HCT116 (cell line): ENCODE data around the gene THSD7B. TPM values are rescaled to one million over a fixed set of nuclear protein-coding genes. Genes with fewer than 3 reads are reported as not detected.

Experiments
- ATAC-seq: fragments of 200-7000 bp; cut with Tn5 transposase; 2 replicates; pipeline ENCODE4 v1.9.1; 2020; ENCODE audit warnings: mild to moderate bottlenecking, moderate library complexity
- BruUV-seq: library from RNA; stranded (reverse); fragments of 400-500 nt; replicated peaks from 2 replicates; lab custom pipeline; 2021; lab: Mats Ljungman, UMichigan
- CTCF ChIA-PET: fragments of 300-600 bp; sonication (Branson Sonifier 250); formaldehyde crosslinking; loops from one replicate; lab custom pipeline; 2021; ENCODE audit warnings: antibody characterized with exemption; lab: Charles Lee
- POLR2A ChIA-PET: fragments of 300-600, 350-600 bp; sonication (Branson Sonifier 250); formaldehyde crosslinking; loops from one replicate; lab custom pipeline; 2021; ENCODE audit warnings: antibody characterized with exemption; lab: Charles Lee
- RAD21 ChIA-PET, 2 experiments: fragments of 300-600 bp; sonication (Branson Sonifier 250); formaldehyde crosslinking; loops; one replicate each; lab custom pipeline; 2023; ENCODE audit warnings: low total read pairs in 2 of 2; ENCODE audit not compliant: uncharacterized antibody in 2 of 2, unreplicated experiment in 2 of 2, low non-redundant PET in 1 of 2; lab: Charles Lee
- DNase-seq: peaks from one replicate; pipeline ENCODE4 v3.0.0-alpha.2; 2010; ENCODE audit warnings: low read depth, low spot score
- H2AFZ ChIP-seq: fragments of 200-600 bp; shearing (Covaris generic), sonication (generic); 2 replicates; pipeline ENCODE4 v1.6.1; 2017; ENCODE audit warnings: low read depth, mixed run types, mixed read lengths, antibody characterized with exemption, low read length; ENCODE audit not compliant: poor library complexity, severe bottlenecking
- H3K27ac ChIP-seq: 2 replicates; pipeline ENCODE4 v1.5.1; 2012; ENCODE audit warnings: low read depth, low read length
- H3K27me3 ChIP-seq: fragments of 200-600 bp; sonication (generic); 2 replicates; pipeline ENCODE4 v1.6.1; 2016; ENCODE audit warnings: mixed run types, low read length, mixed read lengths; ENCODE audit not compliant: insufficient read depth
- H3K36me3 ChIP-seq, 2 experiments: fragments of 200-500 bp in 1 of 2; fragments of 200-600 bp in 1 of 2; sonication (Bioruptor generic) in 1 of 2; sonication (generic) in 1 of 2; 2 replicates each; pipeline versions ENCODE4 v1.5.1 to v1.6.1; 2014 to 2016; ENCODE audit warnings: low read length in 2 of 2, inconsistent platforms in 1 of 2, mixed read lengths in 1 of 2, mixed run types in 1 of 2; ENCODE audit not compliant: insufficient read depth in 2 of 2, control insufficient read depth in 1 of 2
- H3K4me1 ChIP-seq, 2 experiments: fragments of 200-600 bp in 1 of 2; sonication (generic) in 1 of 2; 2 replicates each; pipeline versions ENCODE4 v1.5.1 to v1.6.1; 2012 to 2017; ENCODE audit warnings: low read length in 2 of 2, inconsistent platforms in 1 of 2, mild to moderate bottlenecking in 1 of 2, mixed read lengths in 1 of 2, mixed run types in 1 of 2, moderate library complexity in 1 of 2; ENCODE audit not compliant: insufficient read depth in 2 of 2, control insufficient read depth in 1 of 2
- H3K4me2 ChIP-seq: fragments of 200-600 bp; sonication (generic); 2 replicates; pipeline ENCODE4 v1.6.1; 2017; ENCODE audit warnings: mixed run types, low read length, mixed read lengths
- H3K4me3 ChIP-seq, 2 experiments: fragments of 200-600 bp in 1 of 2; sonication (generic) in 1 of 2; replicated peaks in 1 of 2; 2 replicates each; pipeline ENCODE4 v1.5.1; 2011 to 2016; ENCODE audit warnings: low read length in 2 of 2, control low read depth in 1 of 2, low read depth in 1 of 2, mild to moderate bottlenecking in 1 of 2, mixed read lengths in 1 of 2, mixed run types in 1 of 2
- H3K79me2 ChIP-seq: fragments of 200-600 bp; sonication (generic); 2 replicates; pipeline ENCODE4 v1.6.1; 2017; ENCODE audit warnings: mild to moderate bottlenecking, mixed run types, low read length, moderate library complexity, mixed read lengths; ENCODE audit not compliant: insufficient read depth
- H3K9ac ChIP-seq: fragments of 200-600 bp; sonication (generic); 2 replicates; pipeline ENCODE4 v1.6.1; 2016; ENCODE audit warnings: low read length, mixed read lengths
- H3K9me2 ChIP-seq: fragments of 200-600 bp; sonication (generic), shearing (Covaris generic); 2 replicates; pipeline ENCODE4 v1.6.1; 2017; ENCODE audit warnings: mixed run types, mild to moderate bottlenecking, moderate library complexity; ENCODE audit not compliant: insufficient read depth
- H3K9me3 ChIP-seq, 2 experiments: fragments of 200-500 bp in 1 of 2; fragments of 200-600 bp in 1 of 2; sonication (Bioruptor generic) in 1 of 2; sonication (generic) in 1 of 2; 2 replicates each; pipeline ENCODE4 v1.6.1; 2014 to 2017; ENCODE audit warnings: low read length in 2 of 2, mixed read lengths in 2 of 2, inconsistent platforms in 1 of 2, low read depth in 1 of 2, mild to moderate bottlenecking in 1 of 2, mixed run types in 1 of 2, moderate library complexity in 1 of 2; ENCODE audit not compliant: control insufficient read depth in 1 of 2, insufficient read depth in 1 of 2
- H4K20me1 ChIP-seq: fragments of 200-600 bp; sonication (generic), shearing (Covaris generic); 2 replicates; pipeline ENCODE4 v1.6.1; 2017; ENCODE audit warnings: mixed run types, mild to moderate bottlenecking, moderate library complexity; ENCODE audit not compliant: insufficient read depth
- CBX3 ChIP-seq: IDR thresholded peaks from 2 replicates; pipeline ENCODE4 v1.6.1; 2012; ENCODE audit warnings: low read depth
- EZH2 ChIP-seq: fragments of 200-600 bp; sonication (generic); IDR thresholded peaks from 2 replicates; pipeline ENCODE4 v1.6.1; 2017; ENCODE audit warnings: antibody characterized with exemption, mixed run types
- FOSL1 ChIP-seq: IDR thresholded peaks from 2 replicates; pipeline ENCODE4 v1.6.1; 2012; ENCODE audit warnings: low read depth
- POLR2AphosphoS5 ChIP-seq: IDR thresholded peaks from 2 replicates; pipeline ENCODE4 v1.6.1; 2011; ENCODE audit warnings: mild to moderate bottlenecking, low read depth, low read length, moderate library complexity
- SIN3A ChIP-seq: IDR thresholded peaks from 2 replicates; pipeline ENCODE4 v1.6.1; 2012; ENCODE audit warnings: low read depth
- TCF7L2 ChIP-seq: IDR thresholded peaks from 2 replicates; pipeline ENCODE4 v1.7.0; 2011; ENCODE audit warnings: borderline replicate concordance, inconsistent platforms; ENCODE audit not compliant: insufficient read depth, insufficient read length; ENCODE audit errors: extremely low read depth
- YY1 ChIP-seq: IDR thresholded peaks from 2 replicates; pipeline ENCODE4 v1.6.1; 2011; ENCODE audit warnings: low read length, low read depth, moderate library complexity, mild to moderate bottlenecking; ENCODE audit not compliant: insufficient replicate concordance; ENCODE audit errors: extremely low read depth
- ZBTB33 ChIP-seq: IDR thresholded peaks from 2 replicates; pipeline ENCODE4 v1.6.1; 2011; ENCODE audit warnings: mild to moderate bottlenecking, low read length, moderate library complexity; ENCODE audit not compliant: insufficient replicate concordance; ENCODE audit errors: extremely low read depth
- ZNF274 ChIP-seq: fragments of 200-500 bp; sonication (Bioruptor generic); IDR thresholded peaks from 2 replicates; pipeline ENCODE4 v1.6.1; 2014; ENCODE audit warnings: mild to moderate bottlenecking, low read depth, low read length, inconsistent platforms
- intact Hi-C: fragments of 100-400 bp; cut with micrococcal nuclease; formaldehyde crosslinking; loops from 2 replicates; pipeline ENCODE4 v1.10.0; 2022
- total RNA-seq: library from RNA; stranded (reverse); gene quantifications from one replicate; pipeline ENCODE4 v1.2.1, GENCODE V29; 2021; ENCODE audit not compliant: unreplicated experiment
- TF ChIP-seq, protein P1 (sequence below): IDR thresholded peaks from 2 replicates; pipeline ENCODE4 v1.6.1; 2012

Gene THSD7B
- total RNA-seq, 1 experiment from 2014 or later: not detected

DNA sequence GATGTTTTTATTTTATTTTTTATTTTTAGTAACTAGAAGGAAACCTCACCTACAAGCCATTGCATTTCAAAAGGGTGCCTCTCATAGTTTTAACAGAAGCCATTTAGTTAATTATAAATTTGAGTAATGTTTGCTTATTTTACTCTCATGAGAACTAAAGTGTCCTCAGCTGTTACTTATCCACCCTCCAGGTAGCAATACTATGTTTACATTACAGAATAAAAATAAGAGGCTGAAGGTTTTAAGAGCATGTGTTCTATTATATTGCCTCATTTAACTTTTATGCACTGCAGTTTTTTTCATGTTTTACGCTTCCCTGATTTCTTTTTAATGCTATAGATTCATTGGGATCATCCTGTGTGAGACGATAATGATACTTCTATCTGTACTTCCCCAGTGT, 235.5 kb downstream of the THSD7B start:
- Histone ChIP-seq H4K20me1 (no peaks in the 10 kb centered on the region), H3K36me3 (no peaks in the 10 kb centered on the region), H2AFZ (no peak overlapping the region), H3K27ac (no peak overlapping the region), H3K9me2 (no peaks in the 10 kb centered on the region), H3K4me2 (no peak overlapping the region), H3K9me3 (peaks cover 0 to 4% of the 10 kb centered on the region in 2 experiments; a peak in 2 of 4 replicates), H3K4me3 (no peak overlapping the region), H3K79me2 (no peaks in the 10 kb centered on the region), H3K4me1 (no peaks in the 10 kb centered on the region), H3K9ac (no peak overlapping the region), H3K27me3 (no peaks in the 10 kb centered on the region)
- TF ChIP-seq TCF7L2 (no peak), POLR2AphosphoS5 (no peak), SIN3A (no peak), YY1 (no peak), ZNF274 (no peak), ZBTB33 (no peak), FOSL1 (no peak), CBX3 (no peak), EZH2 (no peak)
- TF ChIP-seq, protein P1, sequence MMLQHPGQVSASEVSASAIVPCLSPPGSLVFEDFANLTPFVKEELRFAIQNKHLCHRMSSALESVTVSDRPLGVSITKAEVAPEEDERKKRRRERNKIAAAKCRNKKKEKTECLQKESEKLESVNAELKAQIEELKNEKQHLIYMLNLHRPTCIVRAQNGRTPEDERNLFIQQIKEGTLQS: no peak
- RAD21 ChIA-PET: no interaction called here
- CTCF ChIA-PET: no interaction called here
- BruUV-seq: no TSS peak
- POLR2A ChIA-PET: no interaction called here
- ATAC-seq (no peak), DNase-seq (no peak)
- intact Hi-C loops: no loop called here
